Measurements from ENCODE around the gene TSEN15. TPM values are rescaled to one million over a fixed set of nuclear protein-coding genes. Genes with fewer than 3 reads are reported as not detected.

TSEN15 gene
- 29.3 to 33.1 TPM (median 31.1 TPM) in 5 replicates for total RNA-seq (2022; extraction: Qiagen RNA extraction; ENCODE audit: low read depth)

DNA sequence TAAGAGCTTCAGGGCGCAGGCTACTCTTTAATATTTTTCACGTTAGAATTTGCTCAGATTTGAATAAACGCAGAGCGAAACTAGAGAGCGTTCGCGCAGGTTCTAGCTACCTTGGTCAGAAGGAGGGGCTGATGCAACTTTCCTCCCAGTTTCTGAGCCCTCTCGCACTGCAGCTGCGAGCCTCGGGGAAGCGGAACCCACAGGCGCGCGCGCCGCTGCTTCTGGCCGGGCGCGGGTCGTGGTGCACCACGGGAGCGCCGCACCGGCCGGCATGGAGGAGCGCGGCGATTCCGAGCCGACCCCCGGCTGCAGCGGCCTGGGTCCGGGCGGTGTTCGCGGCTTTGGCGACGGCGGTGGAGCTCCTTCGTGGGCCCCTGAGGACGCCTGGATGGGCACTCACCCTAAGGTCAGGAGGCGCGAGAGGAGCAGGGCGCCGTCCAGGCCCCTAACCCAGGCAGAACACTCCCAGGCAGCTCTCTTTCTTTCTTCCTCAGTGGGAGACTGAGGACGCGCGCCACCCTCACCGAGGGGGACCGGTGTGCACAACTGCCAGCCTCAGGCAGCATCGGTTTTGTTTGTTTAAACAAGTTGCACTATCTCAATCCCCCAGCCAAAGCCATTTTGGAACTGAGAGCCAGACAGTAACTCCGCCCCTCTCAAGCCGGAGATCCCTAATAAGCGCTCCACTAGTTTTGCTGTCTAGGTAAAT is at the start of gene TSEN15:
Gene TSEN15, plus strand, starts transcription at position 246 of the 709 bp plus-strand sequence. Its CDS starts 26 bp downstream, at position 272.

Other genes starting within 250 kb of the TSEN15 start
- gene RGL1, start 246.6 kb upstream of the TSEN15 start, total RNA-seq (2022; extraction: Qiagen RNA extraction; ENCODE audit: low read depth): 0.91 to 1.1 TPM (median 0.95 TPM) in 5 replicates
- 0.14 to 0.25 TPM (median 0.19 TPM) in 5 replicates for gene COLGALT2, start 14.0 kb upstream of the TSEN15 start, total RNA-seq (2022; extraction: Qiagen RNA extraction; ENCODE audit: low read depth)